K562 (cell line): ENCODE results near the gene SIGLEC5. TPM values are rescaled to one million over a fixed set of nuclear protein-coding genes. Genes with fewer than 3 reads are reported as not detected.

Experiments
- ARNT ChIP-seq, 2 experiments: fragments of 450-650 bp; IDR thresholded peaks; 2 replicates each; pipeline ENCODE4 v1.6.1; 2016; ENCODE audit warnings: mild to moderate bottlenecking in 1 of 2
- BHLHE40 ChIP-seq: IDR thresholded peaks from 2 replicates; pipeline ENCODE4 v1.6.1; 2011; ENCODE audit warnings: low read length, improper control_type of control experiment
- CAMTA2 ChIP-seq: fragments of 250-450 bp; sonication (Bioruptor Pico); conservative IDR thresholded peaks from 2 replicates; pipeline ENCODE4 v1.5.1; 2022
- CBX2 ChIP-seq: fragments of 200-600 bp; sonication (generic); IDR thresholded peaks from one replicate; pipeline ENCODE4 v1.6.1; 2012; ENCODE audit warnings: mild to moderate bottlenecking, low read length, inconsistent platforms; ENCODE audit not compliant: insufficient read depth, poor library complexity, severe bottlenecking
- CBX3 ChIP-seq, 2 experiments: IDR thresholded peaks; 1 replicate in 1 of 2; 2 replicates in 1 of 2; pipeline ENCODE4 v1.6.1; 2012; ENCODE audit warnings: inconsistent platforms in 2 of 2, low read length in 2 of 2, borderline replicate concordance in 1 of 2, control low read depth in 1 of 2
- EWSR1 ChIP-seq: fragments of 450-650 bp; IDR thresholded peaks from 2 replicates; pipeline ENCODE4 v1.6.1; 2018; ENCODE audit warnings: borderline replicate concordance, mild to moderate bottlenecking, low read depth, moderate library complexity; ENCODE audit not compliant: partially characterized antibody
- HLTF ChIP-seq: fragments of 450-650 bp; IDR thresholded peaks from 2 replicates; pipeline ENCODE4 v1.6.1; 2016
- ILK ChIP-seq: fragments of 450-650 bp; IDR thresholded peaks from 2 replicates; pipeline ENCODE4 v1.6.1; 2016; ENCODE audit warnings: missing genetic modification characterization, low read depth, mild to moderate bottlenecking, missing compliant biosample characterization, moderate library complexity, borderline replicate concordance
- MBD1 ChIP-seq: fragments of 250-450 bp; sonication (Bioruptor Pico); IDR thresholded peaks from 2 replicates; pipeline ENCODE4 v1.8.0; 2022; ENCODE audit warnings: inconsistent platforms
- MEF2A ChIP-seq: IDR thresholded peaks from 2 replicates; pipeline ENCODE4 v1.6.1; 2011; ENCODE audit warnings: low read depth, mild to moderate bottlenecking, low read length, moderate library complexity; ENCODE audit not compliant: control insufficient read depth
- MEF2D ChIP-seq: conservative IDR thresholded peaks from 2 replicates; pipeline ENCODE4 v1.6.1; 2016; ENCODE audit warnings: low read depth, missing genetic modification characterization, missing compliant biosample characterization
- NELFE ChIP-seq: IDR thresholded peaks from 2 replicates; pipeline ENCODE4 v1.6.1; 2011; ENCODE audit warnings: mild to moderate bottlenecking; ENCODE audit not compliant: insufficient read depth, insufficient read length
- PBX2 ChIP-seq, 2 experiments: IDR thresholded peaks in 1 of 2; conservative IDR thresholded peaks in 1 of 2; 2 replicates each; pipeline ENCODE4 v1.6.1; 2016; ENCODE audit warnings: low read depth in 2 of 2, mild to moderate bottlenecking in 1 of 2, missing compliant biosample characterization in 1 of 2, missing genetic modification characterization in 1 of 2, moderate library complexity in 1 of 2
- PRPF4 ChIP-seq: fragments of 200-400 bp; formaldehyde crosslinking; IDR thresholded peaks from one replicate; pipeline ENCODE4 v1.6.1; 2017; ENCODE audit warnings: low read length, low read depth, mild to moderate bottlenecking; ENCODE audit not compliant: insufficient read depth, poor library complexity, severe bottlenecking
- RBM15 ChIP-seq: fragments of 200-400 bp; formaldehyde crosslinking; IDR thresholded peaks from 2 replicates; pipeline ENCODE4 v1.6.1; 2018; ENCODE audit warnings: mild to moderate bottlenecking, low read length, moderate library complexity; ENCODE audit not compliant: insufficient read depth
- RFX1 ChIP-seq: fragments of 450-650 bp; IDR thresholded peaks from 2 replicates; pipeline ENCODE4 v1.6.1; 2016; ENCODE audit warnings: mild to moderate bottlenecking, moderate library complexity
- RNF2 ChIP-seq: sonication (generic); IDR thresholded peaks from 2 replicates; pipeline ENCODE4 v1.6.1; 2016
- SIX5 ChIP-seq, 2 experiments: IDR thresholded peaks; 2 replicates each; pipeline ENCODE4 v1.6.1; 2011; ENCODE audit warnings: low read length in 2 of 2, borderline replicate concordance in 1 of 2, low read depth in 1 of 2, mild to moderate bottlenecking in 1 of 2, moderate library complexity in 1 of 2; ENCODE audit not compliant: insufficient read depth in 1 of 2
- SMAD4 ChIP-seq: fragments of 250-450 bp; sonication (Bioruptor Pico); conservative IDR thresholded peaks from 2 replicates; pipeline ENCODE4 v1.8.0; 2021; ENCODE audit warnings: inconsistent platforms, mild to moderate bottlenecking, moderate library complexity
- SRSF3 ChIP-seq: fragments of 200-400 bp; formaldehyde crosslinking; IDR thresholded peaks from 2 replicates; pipeline ENCODE4 v1.6.1; 2016; ENCODE audit warnings: mild to moderate bottlenecking, low read length, moderate library complexity; ENCODE audit not compliant: insufficient read depth
- SRSF7 ChIP-seq: fragments of 200-400 bp; formaldehyde crosslinking; optimal IDR thresholded peaks from 2 replicates; pipeline ENCODE3; 2017; ENCODE audit warnings: mild to moderate bottlenecking, low read depth, low read length
- TAF15 ChIP-seq: fragments of 200-400 bp; formaldehyde crosslinking; IDR thresholded peaks from 2 replicates; pipeline ENCODE4 v1.6.1; 2017; ENCODE audit warnings: mild to moderate bottlenecking, low read depth, low read length, moderate library complexity
- U2AF1 ChIP-seq: fragments of 200-400 bp; formaldehyde crosslinking; optimal IDR thresholded peaks from 2 replicates; pipeline ENCODE3; 2017; ENCODE audit warnings: mild to moderate bottlenecking, low read depth, low read length, moderate library complexity
- ZEB2 ChIP-seq: fragments of 450-650 bp; IDR thresholded peaks from 2 replicates; pipeline ENCODE4 v1.6.1; 2016
- ZNF175 ChIP-seq: fragments of 200-800 bp; sonication (Bioruptor generic); IDR thresholded peaks from 2 replicates; pipeline ENCODE4 v1.6.1; 2016; ENCODE audit warnings: low read depth, mild to moderate bottlenecking, missing genetic modification characterization, missing compliant biosample characterization
- ZNF507 ChIP-seq: conservative IDR thresholded peaks from 2 replicates; pipeline ENCODE4 v1.6.1; 2017; ENCODE audit warnings: missing genetic modification characterization, missing compliant biosample characterization
- polyA plus RNA-seq, 8 experiments: library from polyadenylated mRNA; depleted of rRNA in 4 of 8; stranded (reverse) in 5 of 8; unstranded in 3 of 8; fragments of >200 nt; fragmentation: Nextera tagmentation in 2 of 8; fragmentation: Illumina TruSeq in 1 of 8; extraction: Ambion mirVana in 2 of 8; extraction: Trizol in 1 of 8; gene quantifications; 2 replicates each; pipeline versions ENCODE4 v1.2.1 to v1.2.3, GENCODE V29; 2011 to 2014; ENCODE audit warnings: inconsistent platforms in 1 of 8, missing spikeins in 1 of 8
- total RNA-seq, 7 experiments: library from RNA; depleted of rRNA in 6 of 7; stranded (reverse); fragments of >200 nt in 6 of 7; fragmentation: Illumina TruSeq in 2 of 7; extraction: Trizol in 2 of 7; gene quantifications; 2 replicates each; pipeline versions ENCODE4 v1.2.1 to v1.2.3, GENCODE V29; 2011 to 2021; ENCODE audit warnings: low replicate concordance in 1 of 7

Gene SIGLEC5
- total and polyA plus RNA-seq, 9 of the 15 experiments (the other 6 are each of a cell fraction or from before 2014, with no cell fraction given): 0.14 TPM; not detected in 8

DNA sequence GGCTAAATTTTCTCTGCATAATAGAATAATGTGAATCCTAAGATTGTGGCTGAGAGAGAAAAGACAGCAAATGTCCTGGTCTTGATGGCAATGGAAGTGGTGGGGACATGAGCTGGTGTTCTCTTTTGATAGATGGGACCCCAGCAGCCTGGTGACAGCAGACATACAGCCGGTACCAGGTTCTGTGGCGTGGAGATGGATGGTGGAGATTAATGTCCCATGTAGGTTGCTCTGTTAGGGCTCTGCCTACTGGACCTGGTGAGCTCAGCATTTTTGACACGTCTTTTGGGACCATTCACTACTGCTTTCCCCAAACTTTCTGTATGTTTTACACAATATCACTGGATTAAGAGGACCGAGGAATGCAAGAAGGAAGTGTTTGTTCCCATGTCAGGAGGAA lies 24.6 kb upstream of the SIGLEC5 start (continued):
- TF ChIP-seq U2AF1 (no peak), EWSR1 (no peak), MEF2A (no peak), SRSF3 (no peak), CBX3 (IDR thresholded peaks at IDR 0.05; ENCODE audit: borderline replicate concordance in 1 of 2, low read length in 2 of 2) (peak in 1 of 2 experiments; percentile 98; a peak in 2 of 3 replicates), ZNF507 (no peak), PBX2 (CRISPR knock-in tag; IDR thresholded peaks at IDR 0.05; ENCODE audit: low read depth) (no peak), PBX2 (tag; conservative IDR thresholded peaks at IDR 0.05; ENCODE audit: low read depth) (peak; percentile 37; the same call in 1 of the 2 replicates), RFX1 (no peak), ZNF175 (CRISPR knock-in tag) (no peak), MBD1 (no peak), TAF15 (no peak), ZEB2 (no peak), SMAD4 (CRISPR knock-in tag) (no peak), SRSF7 (no peak), CBX2 (no peak), SIX5 (IDR thresholded peaks at IDR 0.05; ENCODE audit: borderline replicate concordance in 1 of 2, insufficient read depth in 1 of 2, low read depth in 1 of 2, low read length in 2 of 2) (no peak), RNF2 (no peak), BHLHE40 (no peak), CAMTA2 (CRISPR knock-in tag) (no peak), RBM15 (no peak), ARNT (IDR thresholded peaks at IDR 0.05) (no peak), HLTF (no peak), NELFE (no peak), PRPF4 (no peak), MEF2D (tag) (no peak), ILK (tag) (no peak)
